Subcutaneous adipose tissue (tissue), 4 donors: ENCODE results near the gene GSTK1. TPM values are rescaled to one million over a fixed set of nuclear protein-coding genes. Genes with fewer than 3 reads are reported as not detected.

Source experiments
- total RNA-seq, 4 donors: library from RNA; depleted of rRNA; stranded (reverse); fragments of >200 nt; gene quantifications; one replicate each; pipeline ENCODE4 v1.1.0, GENCODE V29; 2016
- TF ChIP-seq, protein P1 (sequence below): fragments of 450-650 bp; IDR thresholded peaks from one replicate; pipeline ENCODE4 v1.5.1; 2016; ENCODE audit warnings: low read depth, mild to moderate bottlenecking, control low read depth, antibody characterized with exemption, moderate library complexity

Gene GSTK1
- total RNA-seq, 4 donors from 2014 or later, result 179 to 264 (median 208) TPM

DNA sequence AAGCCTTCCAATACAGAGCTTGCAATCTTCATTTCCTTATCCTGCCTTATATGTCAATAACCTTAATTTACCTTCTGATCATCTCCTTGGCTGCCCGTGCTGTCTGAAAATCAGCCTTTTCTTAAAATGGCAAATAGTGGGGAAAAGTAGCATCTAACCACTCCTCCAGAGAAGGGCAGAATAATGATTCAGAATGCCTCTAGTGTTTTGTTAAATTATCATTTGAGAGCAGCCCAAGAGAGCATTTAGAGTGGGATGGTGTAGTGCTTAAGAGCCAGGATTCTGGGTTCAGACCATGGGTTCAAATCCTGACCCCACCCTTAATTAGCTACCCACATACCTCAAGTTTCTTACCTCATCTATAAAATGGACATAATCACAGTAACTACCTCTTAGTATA, 16.9 kb downstream of the GSTK1 start:
- TF ChIP-seq, protein P1, sequence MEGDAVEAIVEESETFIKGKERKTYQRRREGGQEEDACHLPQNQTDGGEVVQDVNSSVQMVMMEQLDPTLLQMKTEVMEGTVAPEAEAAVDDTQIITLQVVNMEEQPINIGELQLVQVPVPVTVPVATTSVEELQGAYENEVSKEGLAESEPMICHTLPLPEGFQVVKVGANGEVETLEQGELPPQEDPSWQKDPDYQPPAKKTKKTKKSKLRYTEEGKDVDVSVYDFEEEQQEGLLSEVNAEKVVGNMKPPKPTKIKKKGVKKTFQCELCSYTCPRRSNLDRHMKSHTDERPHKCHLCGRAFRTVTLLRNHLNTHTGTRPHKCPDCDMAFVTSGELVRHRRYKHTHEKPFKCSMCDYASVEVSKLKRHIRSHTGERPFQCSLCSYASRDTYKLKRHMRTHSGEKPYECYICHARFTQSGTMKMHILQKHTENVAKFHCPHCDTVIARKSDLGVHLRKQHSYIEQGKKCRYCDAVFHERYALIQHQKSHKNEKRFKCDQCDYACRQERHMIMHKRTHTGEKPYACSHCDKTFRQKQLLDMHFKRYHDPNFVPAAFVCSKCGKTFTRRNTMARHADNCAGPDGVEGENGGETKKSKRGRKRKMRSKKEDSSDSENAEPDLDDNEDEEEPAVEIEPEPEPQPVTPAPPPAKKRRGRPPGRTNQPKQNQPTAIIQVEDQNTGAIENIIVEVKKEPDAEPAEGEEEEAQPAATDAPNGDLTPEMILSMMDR, result no peak

DNA sequence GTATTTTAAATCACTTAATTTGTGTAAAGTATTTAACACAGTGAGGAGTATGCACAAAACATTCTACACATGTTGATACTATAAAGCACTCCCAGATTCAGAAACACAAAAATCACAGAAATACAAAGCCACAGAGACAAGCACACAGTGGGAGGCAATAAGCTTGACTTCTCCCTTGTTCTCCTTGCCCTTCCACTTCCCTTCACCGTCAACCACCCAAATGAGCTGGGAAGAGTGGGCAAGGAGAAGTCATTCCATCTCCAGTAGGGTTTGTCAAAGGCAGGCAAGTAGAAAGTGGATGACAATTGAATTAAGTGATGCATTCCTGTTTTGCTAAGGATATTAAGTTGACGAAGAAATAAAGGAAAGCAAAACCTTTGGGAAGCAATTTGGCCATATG, 17.3 kb downstream of the GSTK1 start:
- TF ChIP-seq, protein P1, result no peak

DNA sequence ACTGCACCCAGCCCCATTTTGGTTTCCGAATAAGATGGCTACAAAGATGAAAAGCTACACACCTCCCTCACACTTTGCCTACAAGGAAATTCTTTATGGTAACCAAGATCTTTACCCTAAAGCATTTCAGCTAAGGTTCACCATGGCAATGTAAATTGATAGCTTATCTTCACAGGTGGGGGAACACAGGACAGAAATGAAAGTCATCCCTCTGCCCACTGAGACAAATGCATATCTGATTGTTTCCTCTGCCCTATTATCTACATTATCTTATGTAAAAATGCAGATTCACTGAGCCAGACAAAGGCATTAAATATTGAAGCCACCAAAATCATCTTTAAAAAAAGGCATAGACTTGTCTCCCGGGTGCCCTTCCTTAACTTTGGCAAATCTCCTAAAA, 18.3 kb downstream of the GSTK1 start:
- TF ChIP-seq, protein P1, result no peak

DNA sequence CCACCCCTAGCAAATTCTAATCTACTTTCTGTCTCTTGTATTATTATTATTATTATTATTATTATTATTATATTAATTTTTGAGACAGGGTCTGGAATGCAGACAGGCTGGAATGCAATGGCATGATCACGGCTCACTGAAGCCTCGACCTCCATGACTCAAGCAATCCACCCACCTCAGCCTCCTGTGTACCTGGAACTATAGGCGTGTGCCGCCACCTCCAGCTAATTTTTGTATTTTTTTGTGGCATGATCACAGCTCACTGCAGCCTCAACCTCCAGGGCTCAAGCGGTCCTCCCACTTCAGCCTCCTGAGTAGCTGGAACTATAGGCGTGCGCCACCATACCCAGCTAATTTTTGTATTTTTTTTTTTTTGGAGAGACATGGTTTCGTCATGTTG, 18.9 kb downstream of the GSTK1 start:
- TF ChIP-seq, protein P1, result no peak

DNA sequence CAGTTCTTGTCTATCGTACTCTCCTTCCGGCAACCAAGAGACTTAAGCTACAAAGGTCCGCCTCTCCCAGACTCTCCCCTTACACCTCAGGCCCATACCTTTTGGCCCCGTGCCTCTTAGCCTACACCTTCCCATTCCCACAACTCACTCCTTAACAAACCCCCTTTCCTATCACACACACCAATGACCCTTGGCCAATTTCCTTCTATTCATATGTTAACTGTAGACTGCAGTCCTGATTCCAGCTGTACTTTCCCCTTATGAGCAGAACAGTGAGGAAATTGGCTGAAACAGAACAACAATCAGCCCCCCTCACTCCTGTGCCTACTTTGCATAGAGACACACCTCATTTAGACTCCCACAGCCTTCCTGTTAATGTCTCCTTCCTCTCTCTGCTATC, 20.1 kb downstream of the GSTK1 start:
- TF ChIP-seq, protein P1, result no peak

DNA sequence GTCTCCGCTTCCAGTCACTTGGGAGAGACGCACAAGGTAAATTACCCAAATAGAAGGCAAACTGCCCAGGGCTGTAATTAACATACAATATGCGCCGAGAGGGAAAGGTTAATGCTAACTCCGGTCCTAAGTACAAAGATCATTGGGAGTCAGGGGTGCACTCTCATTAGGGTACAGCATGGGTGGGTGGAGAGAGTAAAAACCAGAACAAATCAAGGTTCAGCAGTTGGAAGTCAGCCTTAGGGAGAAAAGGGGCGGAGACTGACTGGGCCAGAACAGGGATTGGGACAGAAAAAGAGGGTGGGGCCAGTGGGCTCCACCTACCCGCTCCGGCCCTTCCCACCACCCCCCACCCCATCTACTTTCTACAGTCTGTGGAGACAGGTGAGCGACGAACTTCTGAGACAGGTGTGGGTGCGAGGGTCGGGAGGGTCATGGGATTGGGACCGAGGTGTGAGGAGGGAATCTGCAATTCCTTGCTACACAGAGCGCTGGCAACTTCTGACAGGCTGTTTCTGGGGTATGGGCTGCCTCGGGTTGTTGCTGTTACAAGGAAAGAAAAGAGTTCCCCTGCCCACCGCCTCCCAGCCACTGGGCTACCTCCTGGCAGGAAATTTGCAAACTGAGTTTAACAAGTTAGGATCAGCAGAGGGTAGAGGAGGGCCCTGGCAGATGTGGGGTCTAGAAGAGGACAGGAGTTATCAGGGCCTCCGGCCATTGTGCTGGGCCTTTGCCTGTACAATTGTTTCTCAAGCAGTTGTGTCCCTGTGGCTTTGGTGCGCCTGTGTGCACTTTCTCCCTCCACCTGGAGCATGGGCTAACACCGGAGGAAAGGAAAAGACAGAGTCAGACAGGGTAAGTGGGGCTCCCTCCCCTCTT, 21.6 kb downstream of the GSTK1 start, which contains the start of gene TMEM139:
TMEM139 (plus strand) TSS at position 368 of the 879 bp plus-strand sequence. CDS start 1,000 bp downstream, outside the sequence.
- TF ChIP-seq, protein P1, result no peak

DNA sequence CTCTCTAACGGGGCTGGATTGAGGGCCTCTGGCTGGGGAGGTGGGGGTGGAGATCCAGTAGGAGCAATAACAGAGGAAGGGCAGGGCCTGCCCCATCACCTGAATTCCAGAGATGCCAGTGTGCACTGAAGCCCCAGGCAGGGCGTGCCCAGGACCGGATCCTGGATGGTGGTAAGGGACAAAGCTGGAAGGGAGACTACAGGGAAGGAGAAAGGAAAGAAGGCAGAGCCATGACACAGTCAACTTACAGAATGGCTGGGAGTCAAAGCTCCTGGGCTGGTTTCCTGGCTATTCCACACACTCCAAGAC, 22.2 kb downstream of the GSTK1 start:
- TF ChIP-seq, protein P1, result no peak
